Measurements from ENCODE around the gene CNTNAP1.

Gene CNTNAP1

DNA sequence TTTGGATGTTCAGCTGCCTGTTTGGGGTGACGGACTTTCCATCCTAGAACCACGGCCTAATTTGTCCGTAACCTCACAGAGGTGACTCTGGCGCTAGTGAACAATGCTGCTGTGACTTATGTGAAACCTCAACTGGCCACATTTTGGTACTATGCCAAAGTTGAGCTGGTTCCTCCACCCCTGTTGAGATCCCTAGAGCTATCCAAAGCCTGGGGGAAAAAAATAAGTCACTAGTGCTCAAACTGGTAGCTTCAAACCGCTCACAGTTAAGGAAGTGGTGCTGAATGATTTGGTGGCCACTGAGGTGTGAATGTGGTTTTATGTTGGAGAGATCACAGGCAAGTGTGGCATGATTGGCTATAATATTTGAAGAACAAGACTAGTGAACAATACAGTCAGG lies 34.6 kb upstream of the CNTNAP1 start:
- no peaks in the 10 kb centered on the region for H3K4me1 ChIP-seq (ENCODE audit: control insufficient read depth in 1 of 2, insufficient read depth in 1 of 2, low read depth in 1 of 2, low read length in 1 of 2)
- H3K36me3 ChIP-seq, result no peaks in the 10 kb centered on the region
- TF ChIP-seq, protein P1, sequence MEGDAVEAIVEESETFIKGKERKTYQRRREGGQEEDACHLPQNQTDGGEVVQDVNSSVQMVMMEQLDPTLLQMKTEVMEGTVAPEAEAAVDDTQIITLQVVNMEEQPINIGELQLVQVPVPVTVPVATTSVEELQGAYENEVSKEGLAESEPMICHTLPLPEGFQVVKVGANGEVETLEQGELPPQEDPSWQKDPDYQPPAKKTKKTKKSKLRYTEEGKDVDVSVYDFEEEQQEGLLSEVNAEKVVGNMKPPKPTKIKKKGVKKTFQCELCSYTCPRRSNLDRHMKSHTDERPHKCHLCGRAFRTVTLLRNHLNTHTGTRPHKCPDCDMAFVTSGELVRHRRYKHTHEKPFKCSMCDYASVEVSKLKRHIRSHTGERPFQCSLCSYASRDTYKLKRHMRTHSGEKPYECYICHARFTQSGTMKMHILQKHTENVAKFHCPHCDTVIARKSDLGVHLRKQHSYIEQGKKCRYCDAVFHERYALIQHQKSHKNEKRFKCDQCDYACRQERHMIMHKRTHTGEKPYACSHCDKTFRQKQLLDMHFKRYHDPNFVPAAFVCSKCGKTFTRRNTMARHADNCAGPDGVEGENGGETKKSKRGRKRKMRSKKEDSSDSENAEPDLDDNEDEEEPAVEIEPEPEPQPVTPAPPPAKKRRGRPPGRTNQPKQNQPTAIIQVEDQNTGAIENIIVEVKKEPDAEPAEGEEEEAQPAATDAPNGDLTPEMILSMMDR (IDR thresholded peaks at IDR 0.05), result no peak
- H3K4me3 ChIP-seq (ENCODE audit: low read depth in 1 of 2, low read length in 1 of 2), result no peak overlapping the region
- H3K27me3 ChIP-seq, result peaks cover 33% of the 10 kb centered on the region
- H3K9me3 ChIP-seq, result no peaks in the 10 kb centered on the region
- no peak overlapping the region for H3K27ac ChIP-seq

GRCh38 chr17:42651392-42651791 lies 30.9 kb upstream of the CNTNAP1 start:
- TF ChIP-seq, protein P1 (IDR thresholded peaks at IDR 0.05), result no peak
- no peak overlapping the region for H3K4me3 ChIP-seq (ENCODE audit: low read depth in 1 of 2, low read length in 1 of 2)
- H3K27me3 ChIP-seq, result peaks cover 58% of the 10 kb centered on the region
- H3K36me3 ChIP-seq, result no peaks in the 10 kb centered on the region
- no peaks in the 10 kb centered on the region for H3K9me3 ChIP-seq
- no peak overlapping the region for H3K27ac ChIP-seq
- H3K4me1 ChIP-seq (ENCODE audit: control insufficient read depth in 1 of 2, insufficient read depth in 1 of 2, low read depth in 1 of 2, low read length in 1 of 2), result peaks cover 0 to 3% of the 10 kb centered on the region in 2 experiments

- no peaks in the 10 kb centered on the region for H3K36me3 ChIP-seq
These were observed 28.9 kb upstream of the CNTNAP1 start for GRCh38 chr17:42653179-42654124.

GRCh38 chr17:42655528-42655927 lies 26.8 kb upstream of the CNTNAP1 start:
- TF ChIP-seq, protein P1 (IDR thresholded peaks at IDR 0.05), result no peak
- Histone ChIP-seq H3K36me3 (no peaks in the 10 kb centered on the region), H3K27ac (no peak overlapping the region), H3K9me3 (no peaks in the 10 kb centered on the region), H3K4me1 (ENCODE audit: control insufficient read depth in 1 of 2, insufficient read depth in 1 of 2, low read depth in 1 of 2, low read length in 1 of 2) (peaks cover 10 to 14% of the 10 kb centered on the region in 2 experiments), H3K4me3 (ENCODE audit: low read depth in 1 of 2, low read length in 1 of 2) (no peak overlapping the region), H3K27me3 (peaks cover 88% of the 10 kb centered on the region)

More at GRCh38 chr17:42653179-42654124, 28.9 kb upstream of the CNTNAP1 start:
- Histone ChIP-seq H3K4me3 (ENCODE audit: low read depth in 1 of 2, low read length in 1 of 2) (no peak overlapping the region), H3K4me1 (ENCODE audit: control insufficient read depth in 1 of 2, insufficient read depth in 1 of 2, low read depth in 1 of 2, low read length in 1 of 2) (peaks cover 0 to 3% of the 10 kb centered on the region in 2 experiments), H3K27ac (no peak overlapping the region), H3K9me3 (no peaks in the 10 kb centered on the region), H3K27me3 (peaks cover 70% of the 10 kb centered on the region)
- TF ChIP-seq, protein P1 (IDR thresholded peaks at IDR 0.05), result no peak

GRCh38 chr17:42657824-42658588 lies 24.3 kb upstream of the CNTNAP1 start:
- Histone ChIP-seq H3K4me1 (ENCODE audit: control insufficient read depth in 1 of 2, insufficient read depth in 1 of 2, low read depth in 1 of 2, low read length in 1 of 2) (peaks cover 10 to 14% of the 10 kb centered on the region in 2 experiments), H3K27ac (no peak overlapping the region), H3K36me3 (no peaks in the 10 kb centered on the region), H3K9me3 (no peaks in the 10 kb centered on the region), H3K27me3 (peaks cover 84% of the 10 kb centered on the region), H3K4me3 (ENCODE audit: low read depth in 1 of 2, low read length in 1 of 2) (no peak overlapping the region)
- TF ChIP-seq, protein P1 (IDR thresholded peaks at IDR 0.05), result no peak
